Ovary (tissue), 9 donors: Measurements from ENCODE around the gene P4HTM. TPM values are rescaled to one million over a fixed set of nuclear protein-coding genes. Genes with fewer than 3 reads are reported as not detected.

Experiments
- DNase-seq, 5 donors: peaks; one replicate each; pipeline ENCODE4 v3.0.0-alpha.2; 2019 to 2020
- H3K27ac ChIP-seq, 2 donors: fragments of 200-600 bp; one replicate each; pipeline versions ENCODE4 v1.5.1 to v1.8.0; 2019 to 2022
- H3K27me3 ChIP-seq: fragments of 200-600 bp; one replicate; pipeline ENCODE4 v1.8.0; 2022
- H3K36me3 ChIP-seq: fragments of 200-600 bp; sonication (generic); one replicate; pipeline ENCODE4 v1.5.1; 2019
- H3K4me1 ChIP-seq: one replicate; pipeline ENCODE4 v1.8.1; 2013; ENCODE audit warnings: mild to moderate bottlenecking, moderate library complexity; ENCODE audit not compliant: insufficient read depth
- H3K4me3 ChIP-seq: fragments of 200-600 bp; sonication (generic); one replicate; pipeline ENCODE4 v1.5.1; 2017
- H3K9me3 ChIP-seq, 2 donors: fragments of 200-600 bp in 1 of 2; sonication (generic) in 1 of 2; one replicate each; pipeline versions ENCODE4 v1.5.1 to v1.8.1; 2013 to 2019; ENCODE audit warnings: mild to moderate bottlenecking in 1 of 2, moderate library complexity in 1 of 2
- EP300 ChIP-seq: sonication (generic); formaldehyde crosslinking; IDR thresholded peaks from one replicate; pipeline ENCODE4 v1.6.1; 2017; ENCODE audit warnings: antibody characterized with exemption
- POLR2A ChIP-seq: fragments of 450-650 bp; IDR thresholded peaks from one replicate; pipeline ENCODE4 v1.6.1; 2017; ENCODE audit warnings: antibody characterized with exemption, mild to moderate bottlenecking, moderate library complexity
- WGBS, 3 donors: extraction: QIAGEN DNeasy Blood & Tissue Kit in 1 of 3; methylation state at CpG; one replicate each; pipeline versions ENCODE4 v1.1.5 to v1.1.7; 2013 to 2017; 5-methylcytosine and 5-hydroxymethylcytosine counted together
- intact Hi-C, 4 donors: fragments of 100-400 bp; cut with DNase I; formaldehyde crosslinking; loops; one replicate each; pipeline versions ENCODE4 v1.11.0 to v1.15.1; 2022 to 2023
- polyA plus RNA-seq, 2 donors: library from polyadenylated mRNA; stranded (reverse); fragments of 200-250 nt in 1 of 2; fragments of 350-450 nt in 1 of 2; fragmentation: Illumina TruSeq in 1 of 2; extraction: RNeasy Lipid Tissue Mini Kit (QIAGEN cat#74804) in 1 of 2; gene quantifications; one replicate each; pipeline ENCODE4 v1.2.3, GENCODE V29; 2013 to 2014
- total RNA-seq, 7 donors: library from RNA; depleted of rRNA in 2 of 7; stranded (reverse); fragments of >200 nt in 2 of 7; fragmentation: NEBNext Ultra II Directional in 3 of 7; extraction: Animal tissue kit (Norgen Biotek cat#: 25700) in 3 of 7; gene quantifications; one replicate each; pipeline versions ENCODE4 v1.1.0 to v1.2.4, GENCODE V29; 2016 to 2023
- TF ChIP-seq, protein P1 (sequence below), 3 donors: fragments of 450-650 bp in 2 of 3; fragments of 200-600 bp in 1 of 3; IDR thresholded peaks; one replicate each; pipeline versions ENCODE4 v1.5.1 to v1.8.0; 2016 to 2022; ENCODE audit warnings: antibody characterized with exemption in 3 of 3, mild to moderate bottlenecking in 1 of 3
- donor health status: DM: no; HTN: no; CAD: no; lungs with moderate emphysema.
- donor health status: DM: no; HTN: no; CAD: no.
- donor health status: Bipolar disorder and iron deficiency.
- donor health status: DM: yes; HTN: yes; CAD: no.
- donor health status: DM: no; HTN: no; CAD: no.
- donor health status: DM: yes; HTN: yes; CAD: no.

Gene P4HTM
- total and polyA plus RNA-seq, 9 donors, result 16.6 to 125 (median 41.0) TPM

DNA sequence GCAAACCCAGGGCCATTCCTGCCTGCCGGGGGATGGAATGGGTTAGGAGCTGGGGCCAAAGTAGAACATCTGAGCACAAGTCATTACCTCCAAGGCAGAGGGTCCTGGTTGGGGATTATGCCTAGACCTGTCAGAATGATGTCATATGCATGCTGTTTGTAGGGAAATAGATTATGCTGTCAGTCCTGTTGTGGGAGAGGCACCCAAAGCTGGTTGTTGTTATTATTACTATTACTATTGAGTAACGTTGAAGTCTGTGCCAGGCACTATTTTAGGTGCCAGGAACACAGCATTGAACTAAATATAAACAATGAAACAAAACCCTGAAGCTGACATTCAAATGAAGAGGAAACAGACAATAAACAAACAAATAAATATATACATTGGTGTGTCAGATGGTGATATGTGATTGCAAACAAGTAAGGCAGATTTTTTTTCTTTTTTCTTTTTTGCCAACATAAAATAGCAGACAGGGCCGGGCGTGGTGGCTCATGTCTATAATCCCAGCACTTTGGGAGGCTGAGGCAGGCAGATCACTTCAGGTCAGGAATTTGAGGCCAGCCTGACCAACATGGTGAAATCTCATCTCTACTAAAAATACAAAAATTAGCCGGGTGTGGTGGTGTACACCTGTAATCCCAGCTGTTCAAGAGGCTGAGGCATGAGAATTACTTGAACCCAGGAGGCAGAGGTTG is 2.0 kb downstream of the P4HTM start:
- Histone ChIP-seq H3K27ac (peak overlapping the region in 1 of 2 donors; percentile 95), H3K4me3 (no peak overlapping the region), H3K36me3 (no peaks in the 10 kb centered on the region), H3K27me3 (no peaks in the 10 kb centered on the region), H3K9me3 (no peaks in the 10 kb centered on the region), H3K4me1 (peaks cover 3% of the 10 kb centered on the region)
- TF ChIP-seq, protein P1, sequence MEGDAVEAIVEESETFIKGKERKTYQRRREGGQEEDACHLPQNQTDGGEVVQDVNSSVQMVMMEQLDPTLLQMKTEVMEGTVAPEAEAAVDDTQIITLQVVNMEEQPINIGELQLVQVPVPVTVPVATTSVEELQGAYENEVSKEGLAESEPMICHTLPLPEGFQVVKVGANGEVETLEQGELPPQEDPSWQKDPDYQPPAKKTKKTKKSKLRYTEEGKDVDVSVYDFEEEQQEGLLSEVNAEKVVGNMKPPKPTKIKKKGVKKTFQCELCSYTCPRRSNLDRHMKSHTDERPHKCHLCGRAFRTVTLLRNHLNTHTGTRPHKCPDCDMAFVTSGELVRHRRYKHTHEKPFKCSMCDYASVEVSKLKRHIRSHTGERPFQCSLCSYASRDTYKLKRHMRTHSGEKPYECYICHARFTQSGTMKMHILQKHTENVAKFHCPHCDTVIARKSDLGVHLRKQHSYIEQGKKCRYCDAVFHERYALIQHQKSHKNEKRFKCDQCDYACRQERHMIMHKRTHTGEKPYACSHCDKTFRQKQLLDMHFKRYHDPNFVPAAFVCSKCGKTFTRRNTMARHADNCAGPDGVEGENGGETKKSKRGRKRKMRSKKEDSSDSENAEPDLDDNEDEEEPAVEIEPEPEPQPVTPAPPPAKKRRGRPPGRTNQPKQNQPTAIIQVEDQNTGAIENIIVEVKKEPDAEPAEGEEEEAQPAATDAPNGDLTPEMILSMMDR (IDR thresholded peaks at IDR 0.05), result no peak
- TF ChIP-seq POLR2A (no peak), EP300 (no peak)
- intact Hi-C loops, result loop anchor here in 2 of 4 donors (2.0 to 10.0 kb wide), 2 partner anchors 15 to 453 kb away; partner anchors contain the start of gene WDR6 (in 1 of the 2)
- 62 to 69% (median 67%) methylated on average over 5 of the region's 5 CpGs for WGBS, 3 donors
- DNase-seq, result no peak

DNA sequence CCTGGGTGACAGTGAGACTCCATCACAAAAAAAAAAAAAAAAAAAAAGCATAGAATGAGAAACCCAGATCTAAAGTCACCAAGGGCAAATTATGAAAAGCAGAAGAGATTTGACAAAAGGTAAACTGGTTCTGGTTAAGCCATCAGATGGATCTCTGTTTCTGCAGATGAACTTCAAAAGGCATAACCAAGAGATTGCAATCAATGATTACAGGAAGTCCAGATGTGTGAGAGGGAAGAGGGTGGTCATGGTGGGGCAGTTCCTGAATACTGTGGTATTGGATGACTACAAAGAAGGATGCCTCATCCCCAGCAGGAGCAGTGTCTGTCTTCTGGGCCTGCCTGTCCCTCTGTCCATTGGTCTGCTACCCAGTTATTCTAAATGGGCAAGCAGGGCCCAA is 3.8 kb downstream of the P4HTM start:
- Histone ChIP-seq H3K9me3 (no peaks in the 10 kb centered on the region), H3K4me3 (no peak overlapping the region), H3K36me3 (no peaks in the 10 kb centered on the region), H3K4me1 (peaks cover 3% of the 10 kb centered on the region), H3K27me3 (no peaks in the 10 kb centered on the region), H3K27ac (no peak overlapping the region)
- intact Hi-C loops, result loop anchor here in 1 of 4 donors (10.0 kb wide), 1 partner anchor 451 kb away; no protein-coding TSS in a partner anchor
- TF ChIP-seq EP300 (no peak), POLR2A (no peak)
- TF ChIP-seq, protein P1 (IDR thresholded peaks at IDR 0.05), result no peak
- no peak for DNase-seq

DNA sequence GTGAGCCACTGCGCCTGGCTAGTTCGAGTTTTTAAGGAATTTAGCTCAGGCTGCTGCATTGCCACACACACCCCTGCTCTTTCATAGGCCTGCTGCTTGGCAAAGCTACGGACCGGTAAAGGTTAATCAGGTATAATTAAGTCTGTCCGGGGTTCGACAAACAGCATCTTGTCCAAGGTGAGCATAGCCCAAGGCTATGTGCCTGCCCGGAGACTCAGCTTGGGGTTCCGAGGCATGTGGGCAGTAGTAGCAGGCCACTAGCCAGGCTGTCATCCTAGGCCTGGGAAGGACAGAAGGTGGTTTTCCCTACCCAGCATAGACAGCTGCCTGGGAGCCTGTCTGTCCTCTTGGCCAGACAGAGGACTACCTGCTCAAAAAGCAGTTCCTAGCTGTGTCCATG is 6.6 kb downstream of the P4HTM start:
- Histone ChIP-seq H3K4me1 (no peaks in the 10 kb centered on the region), H3K27ac (no peak overlapping the region), H3K4me3 (no peak overlapping the region), H3K36me3 (no peaks in the 10 kb centered on the region), H3K9me3 (no peaks in the 10 kb centered on the region), H3K27me3 (no peaks in the 10 kb centered on the region)
- DNase-seq, result no peak
- intact Hi-C loops, result loop anchor here in 1 of 4 donors (10.0 kb wide), 1 partner anchor 448 kb away; no protein-coding TSS in a partner anchor
- 92 to 95% (median 94%) methylated on average over 8 of the region's 8 CpGs for WGBS, 3 donors
- TF ChIP-seq EP300, result no peak
- TF ChIP-seq, protein P1 (IDR thresholded peaks at IDR 0.05), result no peak
- no peak for TF ChIP-seq POLR2A

DNA sequence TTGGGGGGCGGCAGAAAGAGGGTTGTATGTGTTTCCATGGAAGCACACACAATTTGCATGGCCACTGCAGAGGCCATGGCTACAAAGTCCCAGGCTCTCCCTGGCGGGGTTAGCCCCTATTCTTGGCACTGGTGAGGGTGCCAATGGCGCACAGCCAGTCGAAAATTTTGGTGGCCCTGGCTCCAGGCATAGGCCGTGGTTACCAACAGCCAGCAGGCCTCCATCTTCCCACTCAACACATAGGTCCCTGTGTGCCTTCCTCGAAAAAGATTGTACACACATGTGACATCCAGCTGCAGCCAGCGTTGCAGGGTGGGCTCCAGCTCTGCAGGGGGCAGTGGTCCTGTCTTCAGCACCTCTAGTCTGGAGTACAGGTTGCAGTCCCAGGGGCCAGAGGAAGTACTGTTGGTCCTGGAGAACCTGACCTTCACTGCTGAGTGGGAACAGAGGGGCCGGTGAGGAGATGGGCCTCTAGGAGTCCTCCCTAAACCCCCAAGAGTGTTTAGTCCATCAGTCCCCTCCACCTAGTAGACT is 7.1 kb downstream of the P4HTM start:
- Histone ChIP-seq H3K4me1 (no peaks in the 10 kb centered on the region), H3K27ac (no peak overlapping the region)

More for the DNA sequence above, 7.1 kb downstream of the P4HTM start:
- intact Hi-C loops, result loop anchor here in 1 of 4 donors (10.0 kb wide), 1 partner anchor 448 kb away; no protein-coding TSS in a partner anchor
- no peak for TF ChIP-seq POLR2A
- TF ChIP-seq EP300, result no peak
- TF ChIP-seq, protein P1 (IDR thresholded peaks at IDR 0.05), result no peak
- DNase-seq, result peak in 1 of 5 donors; percentile 27
- Histone ChIP-seq H3K36me3 (no peaks in the 10 kb centered on the region), H3K27me3 (no peaks in the 10 kb centered on the region), H3K4me3 (no peak overlapping the region), H3K9me3 (no peaks in the 10 kb centered on the region)
- 81 to 89% (median 82%) methylated on average over 8 of the region's 8 CpGs for WGBS, 3 donors
